AG09309 (cell line): ENCODE data around the gene TTLL13.
A peak's percentile ranks its signal among the peaks of the same experiment; 100 is the strongest.
"Not testable (repeated sequence)": the region's sequence is repeated elsewhere in the genome, so short reads cannot be mapped to it uniquely, and the experiment has no call there.

Source experiments
- DNase-seq: peaks from one replicate; pipeline ENCODE4 v3.0.0-alpha.2; 2010; ENCODE audit warnings: low read depth
- H3K4me3 ChIP-seq: 2 replicates; pipeline ENCODE4 v1.5.1; 2011; ENCODE audit warnings: mild to moderate bottlenecking, low read depth, low read length, moderate library complexity; ENCODE audit not compliant: control insufficient read depth
- CTCF ChIP-seq: IDR thresholded peaks from 2 replicates; pipeline ENCODE4 v1.5.1; 2011; ENCODE audit warnings: mild to moderate bottlenecking, low read depth, low read length, inconsistent platforms; ENCODE audit not compliant: insufficient read depth, control insufficient read depth; ENCODE audit errors: missing control alignments

Gene TTLL13

GRCh38 chr15:90287101-90287500 lies 37.7 kb downstream of the TTLL13 start:
- DNase-seq: no peak
- H3K4me3 ChIP-seq: no peak overlapping the region
- no peak for TF ChIP-seq CTCF

- DNase-seq: no peak
- TF ChIP-seq CTCF: no peak
- H3K4me3 ChIP-seq: no peak overlapping the region
Measured at GRCh38 chr15:90287946-90288345, 38.6 kb downstream of the TTLL13 start.

GRCh38 chr15:90291679-90292356 lies 42.5 kb downstream of the TTLL13 start:
- DNase-seq: no peak
- no peak for TF ChIP-seq CTCF
- H3K4me3 ChIP-seq: no peak overlapping the region

- TF ChIP-seq CTCF: peak; percentile 87
- DNase-seq, H3K4me3 ChIP-seq: not testable (repeated sequence)
Measured at GRCh38 chr15:90293040-90293810, 43.9 kb downstream of the TTLL13 start.

- no peak for DNase-seq
- no peak overlapping the region for H3K4me3 ChIP-seq
- no peak for TF ChIP-seq CTCF
Measured at GRCh38 chr15:90294159-90294558, 44.8 kb downstream of the TTLL13 start.

GRCh38 chr15:90294601-90295269 lies 45.4 kb downstream of the TTLL13 start:
- no peak for TF ChIP-seq CTCF
- no peak overlapping the region for H3K4me3 ChIP-seq
- no peak for DNase-seq
